Ascending aorta (tissue), 2 donors: ENCODE measurements around the gene MAGOH. TPM values are rescaled to one million over a fixed set of nuclear protein-coding genes. Genes with fewer than 3 reads are reported as not detected.

Experiments used
- DNase-seq, 2 donors: peaks; one replicate each; pipeline ENCODE4 v3.0.0-alpha.2; 2019; ENCODE audit warnings: low spot score in 2 of 2
- H3K27ac ChIP-seq, 2 donors: fragments of 200-600 bp; sonication (generic); one replicate each; pipeline ENCODE4 v1.5.1; 2016 to 2017; ENCODE audit warnings: mild to moderate bottlenecking in 1 of 2
- H3K27me3 ChIP-seq: fragments of 200-600 bp; sonication (generic); one replicate; pipeline ENCODE4 v1.5.1; 2017
- H3K36me3 ChIP-seq, 2 donors: fragments of 200-600 bp; sonication (generic); one replicate each; pipeline ENCODE4 v1.5.1; 2016
- H3K4me1 ChIP-seq, 2 donors: fragments of 200-600 bp; sonication (generic); one replicate each; pipeline ENCODE4 v1.5.1; 2016 to 2017; ENCODE audit warnings: mild to moderate bottlenecking in 1 of 2
- H3K4me3 ChIP-seq, 2 donors: fragments of 200-600 bp; sonication (generic); one replicate each; pipeline ENCODE4 v1.5.1; 2016 to 2017; ENCODE audit warnings: mild to moderate bottlenecking in 1 of 2
- H3K9me3 ChIP-seq, 2 donors: fragments of 200-600 bp; sonication (generic); one replicate each; pipeline ENCODE4 v1.5.1; 2016
- intact Hi-C: fragments of 100-400 bp; cut with DNase I; formaldehyde crosslinking; loops from one replicate; pipeline ENCODE4 v1.15.1; 2023
- total RNA-seq: library from RNA; depleted of rRNA; stranded (reverse); fragments of >200 nt; gene quantifications from one replicate; pipeline ENCODE4 v1.1.0, GENCODE V29; 2016
- TF ChIP-seq, protein P1 (sequence below), 3 experiments: fragments of 200-600 bp in 2 of 3; fragments of 450-650 bp in 1 of 3; sonication (generic) in 2 of 3; IDR thresholded peaks; one replicate each; pipeline ENCODE4 v1.5.1; 2016 to 2019; ENCODE audit warnings: antibody characterized with exemption in 3 of 3, mild to moderate bottlenecking in 1 of 3, moderate library complexity in 1 of 3

MAGOH gene
- total RNA-seq, 1 donor from 2014 or later = 10.9 TPM

DNA sequence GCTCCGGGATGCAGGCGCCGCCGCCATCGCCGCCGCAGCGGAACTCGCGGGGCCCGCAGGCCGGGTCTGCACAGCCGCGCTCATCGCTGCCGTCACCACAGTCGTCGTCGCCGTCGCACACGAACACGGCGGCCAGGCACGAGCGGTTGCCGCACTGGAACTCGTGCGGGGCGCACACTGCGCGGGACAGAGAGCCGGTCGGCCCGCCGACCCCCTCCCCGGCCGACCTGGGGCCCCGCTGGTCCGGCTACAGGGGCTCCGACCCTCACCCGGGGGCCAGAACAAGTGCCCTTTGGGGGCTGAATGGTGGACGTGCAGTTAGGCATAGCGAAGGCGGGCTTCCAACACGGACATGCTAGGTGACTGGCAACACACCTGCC lies 38.6 kb upstream of the MAGOH start:
- H3K4me1 ChIP-seq = no peaks in the 10 kb centered on the region
- DNase-seq = no peak
- H3K27ac ChIP-seq = no peak overlapping the region
- peaks cover 0 to 3% of the 10 kb centered on the region in 2 donors for H3K36me3 ChIP-seq
- no peak overlapping the region for H3K4me3 ChIP-seq
- no peaks in the 10 kb centered on the region for H3K27me3 ChIP-seq
- no peaks in the 10 kb centered on the region for H3K9me3 ChIP-seq
- intact Hi-C loops = loop anchor here (5.0 kb wide), 1 partner anchor 50 kb away; the partner anchor contains the start of gene LRP8
- TF ChIP-seq, protein P1, sequence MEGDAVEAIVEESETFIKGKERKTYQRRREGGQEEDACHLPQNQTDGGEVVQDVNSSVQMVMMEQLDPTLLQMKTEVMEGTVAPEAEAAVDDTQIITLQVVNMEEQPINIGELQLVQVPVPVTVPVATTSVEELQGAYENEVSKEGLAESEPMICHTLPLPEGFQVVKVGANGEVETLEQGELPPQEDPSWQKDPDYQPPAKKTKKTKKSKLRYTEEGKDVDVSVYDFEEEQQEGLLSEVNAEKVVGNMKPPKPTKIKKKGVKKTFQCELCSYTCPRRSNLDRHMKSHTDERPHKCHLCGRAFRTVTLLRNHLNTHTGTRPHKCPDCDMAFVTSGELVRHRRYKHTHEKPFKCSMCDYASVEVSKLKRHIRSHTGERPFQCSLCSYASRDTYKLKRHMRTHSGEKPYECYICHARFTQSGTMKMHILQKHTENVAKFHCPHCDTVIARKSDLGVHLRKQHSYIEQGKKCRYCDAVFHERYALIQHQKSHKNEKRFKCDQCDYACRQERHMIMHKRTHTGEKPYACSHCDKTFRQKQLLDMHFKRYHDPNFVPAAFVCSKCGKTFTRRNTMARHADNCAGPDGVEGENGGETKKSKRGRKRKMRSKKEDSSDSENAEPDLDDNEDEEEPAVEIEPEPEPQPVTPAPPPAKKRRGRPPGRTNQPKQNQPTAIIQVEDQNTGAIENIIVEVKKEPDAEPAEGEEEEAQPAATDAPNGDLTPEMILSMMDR (IDR thresholded peaks at IDR 0.05) = no peak

DNA sequence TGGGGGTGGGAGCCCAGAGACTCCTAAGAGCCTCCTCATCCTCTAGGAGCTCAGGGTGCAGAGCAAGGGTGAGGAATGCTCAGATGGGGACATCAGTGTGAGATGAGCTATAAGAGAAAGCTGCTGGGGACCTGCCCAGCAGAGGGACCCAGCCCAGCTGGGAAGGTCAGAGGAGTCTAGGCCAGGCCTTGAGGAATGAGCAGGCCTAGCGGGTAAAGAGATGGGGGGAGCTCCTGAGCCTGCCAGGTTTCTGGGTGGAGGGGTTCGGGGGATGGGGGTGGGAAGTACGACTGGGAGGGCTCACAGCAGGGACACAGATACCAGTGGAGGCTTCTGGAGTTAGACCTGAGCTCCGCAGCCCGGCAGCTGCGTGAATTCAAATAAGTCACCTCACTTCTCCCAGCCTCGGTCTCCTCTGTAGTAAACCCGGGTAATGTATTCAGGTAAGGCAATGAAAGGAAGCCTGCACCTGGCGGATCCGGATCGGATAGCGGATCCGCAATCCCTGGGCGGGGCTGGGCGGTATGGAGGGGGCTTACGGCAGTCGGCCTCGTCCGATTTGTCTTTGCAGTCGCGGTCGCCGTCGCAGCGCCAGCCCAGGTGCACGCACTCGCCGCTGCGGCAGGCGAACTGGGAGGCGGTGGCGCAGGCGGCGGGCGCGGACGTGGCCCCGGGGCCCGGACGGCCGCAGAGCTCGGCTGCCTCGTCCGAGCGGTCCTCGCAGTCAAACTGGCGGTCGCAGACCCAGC lies 38.0 kb upstream of the MAGOH start:
- Histone ChIP-seq H3K27me3 (no peaks in the 10 kb centered on the region), H3K9me3 (no peaks in the 10 kb centered on the region), H3K27ac (no peak overlapping the region), H3K4me1 (no peaks in the 10 kb centered on the region), H3K4me3 (no peak overlapping the region), H3K36me3 (peaks cover 0 to 3% of the 10 kb centered on the region in 2 donors)
- intact Hi-C loops = loop anchor here (5.0 kb wide), 1 partner anchor 51 kb away; the partner anchor contains the start of gene LRP8
- no peak for DNase-seq
- TF ChIP-seq, protein P1 (IDR thresholded peaks at IDR 0.05) = no peak

DNA sequence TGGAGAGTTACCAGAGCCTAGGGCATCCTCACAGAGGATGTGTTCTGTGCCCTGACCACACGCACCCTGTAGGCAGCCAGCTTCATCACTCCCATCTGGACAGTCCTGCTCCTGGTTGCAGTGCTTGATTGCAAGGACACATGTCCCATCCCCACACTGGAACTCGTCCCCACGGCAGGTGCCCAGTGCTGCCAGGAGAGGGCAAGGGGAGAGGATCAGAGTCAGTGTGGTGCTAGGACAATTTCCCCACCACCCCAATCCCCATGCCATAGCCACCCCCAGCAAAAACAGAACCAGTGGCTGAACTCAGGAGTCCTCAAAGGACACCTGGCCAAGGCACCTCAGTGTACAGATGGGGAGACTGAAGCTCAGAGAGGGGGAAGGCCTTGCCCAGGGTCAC lies 37.2 kb upstream of the MAGOH start:
- Histone ChIP-seq H3K9me3 (no peaks in the 10 kb centered on the region), H3K36me3 (peaks cover 0 to 6% of the 10 kb centered on the region in 2 donors), H3K4me1 (no peaks in the 10 kb centered on the region), H3K27ac (no peak overlapping the region), H3K4me3 (no peak overlapping the region), H3K27me3 (no peaks in the 10 kb centered on the region)
- TF ChIP-seq, protein P1 (IDR thresholded peaks at IDR 0.05) = no peak
- intact Hi-C loops = loop anchor here (5.0 kb wide), 1 partner anchor 52 kb away; the partner anchor contains the start of gene LRP8
- DNase-seq = no peak

DNA sequence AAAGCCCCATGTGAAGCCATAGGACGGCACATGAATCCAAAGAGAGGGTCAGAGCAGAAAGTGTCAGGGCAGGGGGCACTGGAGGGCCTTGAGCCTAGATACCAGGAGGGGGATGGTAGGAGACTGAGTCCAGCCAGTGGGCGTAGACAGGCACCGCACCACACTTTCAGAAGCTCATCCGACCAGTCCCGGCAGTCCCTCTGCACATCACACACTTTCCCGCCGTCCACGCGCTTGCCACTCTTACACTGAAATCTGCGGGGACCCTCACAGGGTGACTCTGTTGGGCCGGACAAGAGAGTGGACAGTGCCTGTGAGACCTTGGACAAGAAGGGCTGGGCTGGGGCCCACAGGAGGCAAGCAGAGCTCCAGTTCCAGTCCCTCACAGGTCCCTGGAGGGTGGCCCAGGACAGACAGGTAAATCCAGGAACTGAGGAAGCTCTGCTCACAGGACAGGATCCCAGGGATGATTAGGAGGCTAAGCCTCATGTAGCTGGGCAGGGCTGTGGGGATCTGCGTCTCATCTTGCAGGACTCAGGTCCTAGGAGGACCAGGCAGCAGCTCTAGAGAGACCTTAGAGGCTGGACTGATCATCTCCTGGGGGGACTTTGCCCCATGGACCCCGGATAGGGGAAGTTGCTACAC lies 36.3 kb upstream of the MAGOH start:
- no peak overlapping the region for H3K4me3 ChIP-seq
- TF ChIP-seq, protein P1 (IDR thresholded peaks at IDR 0.05) = no peak

DNA sequence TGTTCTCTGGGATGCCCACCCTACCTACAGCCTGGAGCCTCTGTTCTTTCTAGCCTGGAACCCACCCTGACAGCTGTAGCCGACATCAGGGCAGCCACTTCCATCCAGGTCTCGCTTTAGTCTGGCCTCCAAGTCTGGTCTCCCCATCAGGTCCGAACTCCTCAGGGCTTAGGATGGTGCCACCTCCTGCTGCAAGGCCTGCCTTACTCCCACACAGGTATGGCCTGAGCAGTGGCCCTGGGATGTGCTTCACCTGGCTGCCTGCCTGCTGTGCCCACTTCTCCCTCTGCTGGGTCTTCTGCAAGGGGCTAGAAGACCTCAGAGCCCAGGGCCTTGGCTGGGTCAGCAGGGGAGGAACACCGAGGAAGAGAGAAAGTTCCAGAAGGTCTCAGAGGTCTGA lies 35.7 kb upstream of the MAGOH start:
- Histone ChIP-seq H3K4me1 (no peaks in the 10 kb centered on the region), H3K36me3 (peaks cover 4 to 6% of the 10 kb centered on the region in 2 donors), H3K27ac (no peak overlapping the region), H3K27me3 (no peaks in the 10 kb centered on the region), H3K4me3 (no peak overlapping the region), H3K9me3 (no peaks in the 10 kb centered on the region)
- DNase-seq = no peak
- intact Hi-C loops = no loop called here
- TF ChIP-seq, protein P1 (IDR thresholded peaks at IDR 0.05) = no peak

More for the DNA sequence above, 36.3 kb upstream of the MAGOH start:
- no peak for DNase-seq
- Histone ChIP-seq H3K9me3 (no peaks in the 10 kb centered on the region), H3K4me1 (no peaks in the 10 kb centered on the region), H3K27me3 (no peaks in the 10 kb centered on the region), H3K36me3 (peaks cover 3 to 6% of the 10 kb centered on the region in 2 donors), H3K27ac (no peak overlapping the region)
- intact Hi-C loops = loop anchor here (5.0 kb wide), 1 partner anchor 53 kb away; the partner anchor contains the start of gene LRP8
